Nephron progenitor cell (in vitro differentiated cells): ENCODE measurements around the gene SLC25A2.

Source experiments
- DNase-seq: peaks from one replicate; pipeline ENCODE4 v3.0.0; 2021
- H3K27ac Mint-ChIP-seq: 2 replicates; pipeline ENCODE4 v1.8.0; 2021; ENCODE audit warnings: mild to moderate bottlenecking, moderate library complexity, mixed read lengths
- H3K27me3 Mint-ChIP-seq: 2 replicates; pipeline ENCODE4 v1.8.0; 2021; ENCODE audit warnings: mild to moderate bottlenecking, low read depth, mixed read lengths; ENCODE audit not compliant: poor library complexity
- H3K36me3 Mint-ChIP-seq: 2 replicates; pipeline ENCODE4 v1.8.0; 2021; ENCODE audit warnings: low read depth, mixed read lengths
- H3K4me1 Mint-ChIP-seq: 2 replicates; pipeline ENCODE4 v1.8.0; 2021; ENCODE audit warnings: mixed read lengths
- H3K4me3 Mint-ChIP-seq: 2 replicates; pipeline ENCODE4 v1.8.0; 2021; ENCODE audit warnings: mild to moderate bottlenecking, moderate library complexity, mixed read lengths
- H3K9me3 Mint-ChIP-seq: 2 replicates; pipeline ENCODE4 v1.8.0; 2021; ENCODE audit warnings: mild to moderate bottlenecking, moderate library complexity, mixed read lengths
- TF ChIP-seq, protein P1 (sequence below): fragments of 200-600 bp; sonication (generic); IDR thresholded peaks from 2 replicates; pipeline ENCODE4 v1.5.0; 2021; ENCODE audit warnings: antibody characterized with exemption

The SLC25A2 gene

GRCh38 chr5:141328231-141328630 is 24.4 kb upstream of the SLC25A2 start:
- Mint-ChIP-seq H3K27me3 (peaks cover 17% of the 10 kb centered on the region), H3K4me1 (no peaks in the 10 kb centered on the region), H3K36me3 (peaks cover 25% of the 10 kb centered on the region), H3K4me3 (no peak overlapping the region), H3K27ac (no peak overlapping the region), H3K9me3 (peaks cover 86% of the 10 kb centered on the region)
- DNase-seq, result no peak
- TF ChIP-seq, protein P1, sequence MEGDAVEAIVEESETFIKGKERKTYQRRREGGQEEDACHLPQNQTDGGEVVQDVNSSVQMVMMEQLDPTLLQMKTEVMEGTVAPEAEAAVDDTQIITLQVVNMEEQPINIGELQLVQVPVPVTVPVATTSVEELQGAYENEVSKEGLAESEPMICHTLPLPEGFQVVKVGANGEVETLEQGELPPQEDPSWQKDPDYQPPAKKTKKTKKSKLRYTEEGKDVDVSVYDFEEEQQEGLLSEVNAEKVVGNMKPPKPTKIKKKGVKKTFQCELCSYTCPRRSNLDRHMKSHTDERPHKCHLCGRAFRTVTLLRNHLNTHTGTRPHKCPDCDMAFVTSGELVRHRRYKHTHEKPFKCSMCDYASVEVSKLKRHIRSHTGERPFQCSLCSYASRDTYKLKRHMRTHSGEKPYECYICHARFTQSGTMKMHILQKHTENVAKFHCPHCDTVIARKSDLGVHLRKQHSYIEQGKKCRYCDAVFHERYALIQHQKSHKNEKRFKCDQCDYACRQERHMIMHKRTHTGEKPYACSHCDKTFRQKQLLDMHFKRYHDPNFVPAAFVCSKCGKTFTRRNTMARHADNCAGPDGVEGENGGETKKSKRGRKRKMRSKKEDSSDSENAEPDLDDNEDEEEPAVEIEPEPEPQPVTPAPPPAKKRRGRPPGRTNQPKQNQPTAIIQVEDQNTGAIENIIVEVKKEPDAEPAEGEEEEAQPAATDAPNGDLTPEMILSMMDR, result no peak

GRCh38 chr5:141326088-141326854 is 22.4 kb upstream of the SLC25A2 start:
- Mint-ChIP-seq H3K4me3 (peak overlapping the region; percentile 77), H3K36me3 (peaks cover 40% of the 10 kb centered on the region), H3K27ac (no peak overlapping the region), H3K27me3 (peaks cover 17% of the 10 kb centered on the region), H3K4me1 (no peaks in the 10 kb centered on the region), H3K9me3 (peaks cover 89% of the 10 kb centered on the region)
- peak; percentile 26 for DNase-seq
- TF ChIP-seq, protein P1, result peak; percentile 19

- Mint-ChIP-seq H3K27me3 (peaks cover 25% of the 10 kb centered on the region), H3K9me3 (peaks cover 89% of the 10 kb centered on the region), H3K27ac (no peak overlapping the region), H3K4me1 (no peaks in the 10 kb centered on the region), H3K4me3 (peak overlapping the region; percentile 99), H3K36me3 (peaks cover 73% of the 10 kb centered on the region)
- DNase-seq, result no peak
- TF ChIP-seq, protein P1, result no peak
Observed at GRCh38 chr5:141322261-141322660, 18.4 kb upstream of the SLC25A2 start.

DNA sequence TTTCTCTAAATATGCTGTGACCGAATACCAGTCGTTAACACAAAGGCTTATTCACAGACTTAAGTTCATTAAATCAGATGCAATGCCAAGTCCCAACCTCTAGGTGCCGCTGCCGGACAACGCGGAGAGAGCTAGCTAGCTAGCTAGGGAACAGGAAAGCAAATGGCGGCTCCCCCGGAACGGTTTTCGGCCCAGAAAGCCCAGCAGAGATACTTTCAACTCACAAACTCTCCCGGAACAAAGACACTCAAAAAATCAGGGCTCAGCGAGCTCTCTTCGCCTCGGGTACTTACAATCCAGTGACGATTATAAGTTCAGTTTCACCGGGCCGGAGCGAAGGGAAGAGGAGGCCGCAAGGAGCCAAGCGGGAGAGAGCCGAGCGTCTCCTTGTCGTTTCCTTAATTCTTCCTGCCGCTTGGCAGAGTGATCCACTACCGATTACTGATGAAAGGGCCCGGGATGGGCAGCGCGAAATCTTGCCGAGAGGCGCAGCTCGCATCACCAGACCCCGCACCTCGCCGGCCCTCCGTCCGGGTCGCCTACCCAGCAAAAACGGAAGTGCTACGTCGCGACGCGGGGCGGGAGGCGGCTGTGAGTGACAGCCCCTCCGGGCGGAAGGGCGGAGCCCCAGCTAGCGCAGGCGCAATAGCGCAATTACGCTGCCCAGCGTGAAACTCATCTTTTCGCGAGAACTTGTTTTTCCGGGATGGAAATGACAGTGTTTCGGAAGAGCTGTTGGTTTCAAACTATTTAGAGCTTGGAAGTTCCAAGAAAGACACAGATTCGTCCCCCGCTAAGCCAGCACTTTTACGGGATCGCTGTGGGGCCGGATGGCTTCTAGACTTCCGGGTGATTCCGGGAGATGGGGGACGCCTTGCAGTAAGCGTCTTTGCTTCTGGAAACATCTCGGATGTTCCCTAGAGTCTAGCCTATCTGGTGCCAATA is 16.6 kb upstream of the SLC25A2 start, which contains the start of gene TAF7:
TSS of gene TAF7 (minus strand) at position 560 of the 945 bp plus-strand sequence. CDS start 740 bp downstream, outside the sequence.
- TF ChIP-seq, protein P1, result peak; percentile 87
- Mint-ChIP-seq H3K4me3 (peak within 1 kb of the TSS; percentile 99), H3K4me1 (no peaks in the 10 kb centered on the region), H3K9me3 (peaks cover 93% of the 10 kb centered on the region), H3K27ac (peak within 1 kb of the TSS; percentile 100), H3K27me3 (peaks cover 28% of the 10 kb centered on the region), H3K36me3 (peaks cover 77% of the 10 kb centered on the region)
- peak; percentile 92 for DNase-seq

DNA sequence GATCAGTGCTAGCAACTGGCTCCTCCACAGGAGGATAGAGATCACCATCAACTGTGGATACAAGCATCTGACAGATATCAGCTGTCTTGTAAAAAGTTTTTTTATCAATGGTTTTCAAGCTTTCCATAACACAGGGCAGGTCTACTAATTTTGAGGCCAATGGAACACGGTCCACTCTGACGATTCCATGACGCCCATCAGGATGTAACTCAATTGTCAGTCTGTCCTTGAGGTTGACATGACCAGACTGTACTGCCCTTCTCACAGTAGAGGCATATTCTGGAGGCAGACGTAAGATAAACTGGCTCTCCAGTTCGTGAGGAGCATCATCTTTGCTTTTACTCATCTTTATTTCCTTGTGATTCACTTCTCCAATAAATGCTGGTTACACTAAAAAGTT is 15.8 kb upstream of the SLC25A2 start:
- Mint-ChIP-seq H3K27ac (peak overlapping the region; percentile 100), H3K4me3 (peak overlapping the region; percentile 99), H3K9me3 (peaks cover 95% of the 10 kb centered on the region), H3K36me3 (peaks cover 81% of the 10 kb centered on the region), H3K27me3 (peaks cover 28% of the 10 kb centered on the region), H3K4me1 (no peaks in the 10 kb centered on the region)
- TF ChIP-seq, protein P1, result no peak
- DNase-seq, result no peak
